ENCODE measurements around the gene LIPF.

DNA sequence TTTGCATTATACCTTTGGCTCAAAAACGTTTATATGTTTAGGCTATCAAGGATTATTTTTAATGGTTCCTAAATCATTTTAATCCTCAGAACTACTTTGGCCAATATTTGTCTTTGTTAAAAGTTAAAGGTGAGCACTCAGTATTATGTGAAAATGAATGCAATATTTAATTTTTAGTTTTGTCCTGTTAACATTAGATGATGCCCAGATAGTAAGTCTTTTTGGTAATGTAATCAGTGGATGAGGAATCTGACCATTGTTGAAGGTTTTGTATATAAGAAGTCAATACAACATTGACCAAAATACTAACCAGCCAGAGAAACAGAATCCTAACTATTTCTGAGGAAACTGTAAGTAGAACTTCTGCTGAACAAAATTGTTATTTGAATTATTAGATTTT lies at the start of gene LIPF:
- TF ChIP-seq POLR2A (IDR thresholded peaks at IDR 0.05; ENCODE audit: low read length) (no peak), GATA1 (IDR thresholded peaks at IDR 0.05; ENCODE audit: low read depth, low read length) (no peak)

All from erythroblast (primary cell).